Peyer's patch (tissue), 4 donors: ENCODE measurements around the gene LUC7L2.

Experiments
- POLR2A ChIP-seq, 2 donors: fragments of 450-650 bp; IDR thresholded peaks; one replicate each; pipeline ENCODE4 v1.5.1; 2017; ENCODE audit warnings: antibody characterized with exemption in 2 of 2, mild to moderate bottlenecking in 2 of 2, moderate library complexity in 2 of 2
- TF ChIP-seq, protein P1 (sequence below), 6 experiments: fragments of 450-650 bp in 4 of 6; fragments of 200-600 bp in 2 of 6; sonication (generic) in 1 of 6; IDR thresholded peaks; one replicate each; pipeline ENCODE4 v1.5.1; 2017 to 2019; ENCODE audit warnings: antibody characterized with exemption in 6 of 6, mild to moderate bottlenecking in 3 of 6, moderate library complexity in 1 of 6

DNA sequence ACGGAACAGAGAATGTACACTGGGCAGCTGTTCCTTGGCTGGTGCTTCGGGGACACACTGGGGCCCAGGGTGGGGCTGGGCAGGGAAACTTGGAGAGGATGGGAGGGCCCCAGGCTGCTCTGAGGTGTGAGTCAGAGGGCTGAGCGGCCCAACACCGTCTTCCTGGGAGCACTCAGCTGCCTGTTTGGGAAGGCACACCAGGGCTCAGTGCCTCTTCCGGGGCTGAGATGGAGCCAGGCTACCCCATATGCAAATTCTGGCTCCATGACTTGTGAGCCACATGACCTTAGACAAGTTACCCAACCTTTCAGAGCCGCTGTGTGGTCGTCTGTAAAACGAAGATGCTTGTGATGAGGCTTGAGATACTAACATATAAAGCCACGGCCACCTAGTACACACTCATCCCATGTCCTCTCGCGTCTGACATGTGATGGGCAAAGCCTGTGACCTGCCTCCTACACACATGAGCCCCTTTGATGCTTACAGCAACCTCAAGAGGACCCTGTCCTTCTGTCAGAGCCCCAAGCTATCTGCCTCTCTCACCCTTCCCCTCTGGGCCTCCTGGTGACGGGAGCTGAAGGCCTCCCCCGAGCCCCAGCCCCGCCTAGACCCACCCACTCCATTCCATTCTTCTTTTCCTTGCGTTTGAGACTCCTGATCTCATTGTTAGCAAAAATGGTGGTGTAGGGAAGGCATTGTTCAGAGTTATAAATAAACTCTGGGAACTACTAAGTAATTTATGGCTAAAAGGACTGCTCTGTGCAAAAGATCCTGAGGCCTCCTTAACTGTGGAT is 97.7 kb downstream of the LUC7L2 start:
- TF ChIP-seq, protein P1, sequence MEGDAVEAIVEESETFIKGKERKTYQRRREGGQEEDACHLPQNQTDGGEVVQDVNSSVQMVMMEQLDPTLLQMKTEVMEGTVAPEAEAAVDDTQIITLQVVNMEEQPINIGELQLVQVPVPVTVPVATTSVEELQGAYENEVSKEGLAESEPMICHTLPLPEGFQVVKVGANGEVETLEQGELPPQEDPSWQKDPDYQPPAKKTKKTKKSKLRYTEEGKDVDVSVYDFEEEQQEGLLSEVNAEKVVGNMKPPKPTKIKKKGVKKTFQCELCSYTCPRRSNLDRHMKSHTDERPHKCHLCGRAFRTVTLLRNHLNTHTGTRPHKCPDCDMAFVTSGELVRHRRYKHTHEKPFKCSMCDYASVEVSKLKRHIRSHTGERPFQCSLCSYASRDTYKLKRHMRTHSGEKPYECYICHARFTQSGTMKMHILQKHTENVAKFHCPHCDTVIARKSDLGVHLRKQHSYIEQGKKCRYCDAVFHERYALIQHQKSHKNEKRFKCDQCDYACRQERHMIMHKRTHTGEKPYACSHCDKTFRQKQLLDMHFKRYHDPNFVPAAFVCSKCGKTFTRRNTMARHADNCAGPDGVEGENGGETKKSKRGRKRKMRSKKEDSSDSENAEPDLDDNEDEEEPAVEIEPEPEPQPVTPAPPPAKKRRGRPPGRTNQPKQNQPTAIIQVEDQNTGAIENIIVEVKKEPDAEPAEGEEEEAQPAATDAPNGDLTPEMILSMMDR (IDR thresholded peaks at IDR 0.05), result no peak
- TF ChIP-seq POLR2A (IDR thresholded peaks at IDR 0.05), result no peak
